ENCODE measurements around the gene NUDT17. TPM values are rescaled to one million over a fixed set of nuclear protein-coding genes. Genes with fewer than 3 reads are reported as not detected.
"Not testable (repeated sequence)": the region's sequence is repeated elsewhere in the genome, so short reads cannot be mapped to it uniquely, and the experiment has no call there.

Gene NUDT17
- total and polyA plus RNA-seq, 2 of the 4 experiments (the other 2 are of a cell fraction): 2.3 to 2.8 TPM

DNA sequence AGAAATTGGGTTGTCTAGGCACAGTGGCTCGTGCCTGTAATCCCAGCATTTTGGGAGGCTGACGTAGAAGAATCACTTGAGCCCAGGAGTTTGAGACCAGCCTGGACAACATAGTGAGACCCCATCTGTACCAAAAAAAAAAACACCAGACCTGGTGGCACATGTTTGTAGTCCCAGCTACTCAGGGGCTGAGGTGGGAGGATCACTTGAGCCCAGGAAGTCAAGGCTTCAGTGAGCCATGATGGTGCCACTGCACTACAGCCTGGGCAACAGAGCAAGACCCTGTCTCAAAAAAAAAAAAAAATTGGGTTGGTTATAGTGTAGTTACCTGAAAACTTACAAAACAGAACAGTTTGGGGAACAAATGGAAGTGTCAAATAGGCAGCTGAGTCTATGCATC lies 14.6 kb upstream of the NUDT17 start:
- H3K23ac ChIP-seq (ENCODE audit: low read depth, low read length); H4K91ac ChIP-seq (ENCODE audit: insufficient read depth, low read depth, low read length); H2BK120ac ChIP-seq (ENCODE audit: low read depth, low read length); H2AK5ac ChIP-seq (ENCODE audit: low read depth, low read length); ATAC-seq (ENCODE audit: low read depth); H2BK5ac ChIP-seq (ENCODE audit: low read depth, low read length, poor library complexity, severe bottlenecking); H2BK20ac ChIP-seq (ENCODE audit: low read depth, low read length); H3K9me3 ChIP-seq (ENCODE audit: control insufficient read depth, insufficient read depth, low read length); H3K27ac ChIP-seq (ENCODE audit: insufficient read depth, low read length); H3K14ac ChIP-seq (replicated peaks; ENCODE audit: low read depth, low read length); H4K5ac ChIP-seq (ENCODE audit: low read depth, low read length); H3K4me1 ChIP-seq (ENCODE audit: control insufficient read depth, insufficient read depth, low read length); H2BK15ac ChIP-seq (ENCODE audit: low read depth, low read length); H3K4me3 ChIP-seq (ENCODE audit: insufficient read depth, low read depth, low read length); H3K4ac ChIP-seq (ENCODE audit: low read depth, low read length); H2AK9ac ChIP-seq (replicated peaks; ENCODE audit: low read depth, low read length, poor library complexity); BruUV-seq (replicated peaks); CTCF ChIA-PET; H2AFZ ChIP-seq (replicated peaks; ENCODE audit: low read length, poor library complexity); H3K18ac ChIP-seq (ENCODE audit: low read depth, low read length); H3K9ac ChIP-seq (ENCODE audit: low read depth, low read length); dilution Hi-C loops (cut with HindIII; ENCODE audit: low sequenced_read_pairs, unreplicated experiment); H3K27me3 ChIP-seq (ENCODE audit: control insufficient read depth, insufficient read depth, low read length); POLR2A ChIA-PET (ENCODE audit: unreplicated experiment); in situ Hi-C loops (cut with MboI; ENCODE audit: low sequenced_read_pairs); H3K9me1 ChIP-seq (ENCODE audit: insufficient read depth, low read length); DNase-seq; intact Hi-C loops (cut with micrococcal nuclease); H4K8ac ChIP-seq (ENCODE audit: low read depth in 2 of 2, low read length in 2 of 2); H4K20me1 ChIP-seq (ENCODE audit: insufficient read depth, low read length); H3K4me2 ChIP-seq (ENCODE audit: low read depth, low read length); H3K56ac ChIP-seq (ENCODE audit: extremely low read depth, insufficient read depth, low read length): not testable (repeated sequence)
- Histone ChIP-seq H3K36me3 (ENCODE audit: control insufficient read depth, insufficient read depth, low read length) (peaks cover 53% of the 10 kb centered on the region), H3K79me1 (ENCODE audit: low read depth in 1 of 2, low read length in 2 of 2) (peaks cover 21 to 47% of the 10 kb centered on the region in 2 experiments)
- WGBS, 2 experiments (ENCODE audit: extremely low coverage in 2 of 2, insufficient read length in 1 of 2): no CpG with 5 or more reads among the region's 2 CpGs
